Measurements from ENCODE around the gene RIN2. TPM values are rescaled to one million over a fixed set of nuclear protein-coding genes. Genes with fewer than 3 reads are reported as not detected.

RIN2 gene
- total and polyA plus RNA-seq, 9 of the 15 experiments (the other 6 are each of a cell fraction or from before 2014, with no cell fraction given), result 0.09 TPM; not detected in 8

GRCh38 chr20:19735446-19735845 lies 22.6 kb upstream of the RIN2 start:
- BruUV-seq (replicated peaks), result no TSS peak
- CTCF ChIA-PET (ENCODE audit: low intra/inter-chr PET ratio), result no interaction called here

GRCh38 chr20:19737025-19737424 lies 21.0 kb upstream of the RIN2 start:
- H2AFZ ChIP-seq (ENCODE audit: low read depth, low read length), result no peak overlapping the region
- no peaks in the 10 kb centered on the region for H3K79me2 ChIP-seq (ENCODE audit: control insufficient read depth, insufficient read depth, low read length)
- no peak overlapping the region for H3K4me2 ChIP-seq (ENCODE audit: insufficient read depth, low read length)
- no peak overlapping the region for H3K4me3 ChIP-seq
- no peaks in the 10 kb centered on the region for H3K9me1 ChIP-seq (ENCODE audit: control insufficient read depth, insufficient read depth, low read length)
- WGBS (ENCODE audit: insufficient coverage, low coverage, missing lambda C conversion rate), result 0% methylated on average over 4 of the region's 4 CpGs
- H3K9me3 ChIP-seq (replicated peaks; ENCODE audit: control insufficient read depth, insufficient read depth, low read depth, low read length), result no peaks in the 10 kb centered on the region
- H3K27ac ChIP-seq (ENCODE audit: extremely low read depth, low read depth, low read length), result no peak overlapping the region
- no peaks in the 10 kb centered on the region for H4K20me1 ChIP-seq (replicated peaks; ENCODE audit: control insufficient read depth, insufficient read depth, low read length)
- H3K27me3 ChIP-seq (ENCODE audit: control insufficient read depth in 2 of 2, insufficient read depth in 2 of 2, low read length in 2 of 2), result no peaks in the 10 kb centered on the region; a peak in 1 of 5 replicates
- POLR2A ChIA-PET, result no interaction called here
- CTCF ChIA-PET (ENCODE audit: low intra/inter-chr PET ratio), result no interaction called here
- no peaks in the 10 kb centered on the region for H3K36me3 ChIP-seq (ENCODE audit: control insufficient read depth, insufficient read depth, low read length)
- ATAC-seq, result no peak
- no peak for DNase-seq (ENCODE audit: extremely low read depth in 1 of 4, low spot score in 3 of 4)
- intact Hi-C loops (cut with micrococcal nuclease) (no loop called here), in situ Hi-C loops (cut with MboI) (no loop called here)
- FAIRE-seq, result no peak
- H3K9ac ChIP-seq (ENCODE audit: insufficient read depth in 1 of 2, low read depth in 2 of 2, low read length in 2 of 2), result no peak overlapping the region
- BruUV-seq (replicated peaks), result no TSS peak
- no peaks in the 10 kb centered on the region for H3K4me1 ChIP-seq (replicated peaks in 1 of 2; ENCODE audit: control insufficient read depth in 2 of 2, insufficient read depth in 2 of 2, low read length in 2 of 2)
- TF ChIP-seq PTTG1 (tag; IDR thresholded peaks at IDR 0.05; ENCODE audit: low read depth) (no peak), ZZZ3 (IDR thresholded peaks at IDR 0.05) (no peak), IRF2 (CRISPR knock-in tag; IDR thresholded peaks at IDR 0.05) (no peak), GATA2 (CRISPR knock-in tag; IDR thresholded peaks at IDR 0.05) (no peak), ZSCAN32 (CRISPR knock-in tag; IDR thresholded peaks at IDR 0.05) (no peak), ZNF764 (CRISPR knock-in tag; IDR thresholded peaks at IDR 0.05; ENCODE audit: low read depth) (no peak), MAZ (CRISPR knock-in tag; conservative IDR thresholded peaks at IDR 0.05 in 1 of 2, IDR thresholded peaks at IDR 0.05 in 1 of 2) (no peak), MYNN (IDR thresholded peaks at IDR 0.05) (no peak), MYNN (CRISPR knock-in tag; IDR thresholded peaks at IDR 0.05) (no peak), TAF15 (IDR thresholded peaks at IDR 0.05; ENCODE audit: low read depth, low read length) (no peak), RBM39 (optimal IDR thresholded peaks at IDR 0.05; ENCODE audit: low read depth, low read length) (no peak), SMAD1 (IDR thresholded peaks at IDR 0.05; ENCODE audit: low read depth, low read length, partially characterized antibody) (no peak), TFE3 (CRISPR knock-in tag; IDR thresholded peaks at IDR 0.05) (no peak), NCOA2 (IDR thresholded peaks at IDR 0.05; ENCODE audit: partially characterized antibody in 2 of 2) (no peak), L3MBTL2 (IDR thresholded peaks at IDR 0.05) (no peak)

More at GRCh38 chr20:19735446-19735845, 22.6 kb upstream of the RIN2 start:
- Histone ChIP-seq H3K4me1 (replicated peaks in 1 of 2; ENCODE audit: control insufficient read depth in 2 of 2, insufficient read depth in 2 of 2, low read length in 2 of 2) (no peaks in the 10 kb centered on the region), H2AFZ (ENCODE audit: low read depth, low read length) (no peak overlapping the region), H3K79me2 (ENCODE audit: control insufficient read depth, insufficient read depth, low read length) (no peaks in the 10 kb centered on the region), H4K20me1 (replicated peaks; ENCODE audit: control insufficient read depth, insufficient read depth, low read length) (no peaks in the 10 kb centered on the region), H3K9me1 (ENCODE audit: control insufficient read depth, insufficient read depth, low read length) (no peaks in the 10 kb centered on the region), H3K4me3 (no peak overlapping the region), H3K4me2 (ENCODE audit: insufficient read depth, low read length) (no peak overlapping the region), H3K27me3 (ENCODE audit: control insufficient read depth in 2 of 2, insufficient read depth in 2 of 2, low read length in 2 of 2) (no peaks in the 10 kb centered on the region; a peak in 1 of 5 replicates), H3K9ac (ENCODE audit: insufficient read depth in 1 of 2, low read depth in 2 of 2, low read length in 2 of 2) (no peak overlapping the region), H3K27ac (ENCODE audit: extremely low read depth, low read depth, low read length) (no peak overlapping the region), H3K36me3 (ENCODE audit: control insufficient read depth, insufficient read depth, low read length) (no peaks in the 10 kb centered on the region), H3K9me3 (replicated peaks; ENCODE audit: control insufficient read depth, insufficient read depth, low read depth, low read length) (no peaks in the 10 kb centered on the region)
- POLR2A ChIA-PET, result interaction anchor here (0.6 kb wide), 1 partner anchor 210 kb away, joined by 3 read pairs; no protein-coding TSS in a partner anchor
- DNase-seq (ENCODE audit: extremely low read depth in 1 of 4, low spot score in 3 of 4), result no peak
- TF ChIP-seq SOX6 (IDR thresholded peaks at IDR 0.05) (no peak), CC2D1A (IDR thresholded peaks at IDR 0.05) (no peak), CCNT2 (IDR thresholded peaks at IDR 0.05; ENCODE audit: borderline replicate concordance, extremely low read depth, insufficient read length, low read depth, low read length) (no peak), ETV1 (tag; conservative IDR thresholded peaks at IDR 0.05; ENCODE audit: low read depth) (no peak), HMG20B (CRISPR knock-in tag; IDR thresholded peaks at IDR 0.05) (no peak)
- in situ Hi-C loops (cut with MboI), result no loop called here
- intact Hi-C loops (cut with micrococcal nuclease), result no loop called here
- 0% methylated on average over 5 of the region's 6 CpGs for WGBS (ENCODE audit: insufficient coverage, low coverage, missing lambda C conversion rate)
- no peak for ATAC-seq
- no peak for FAIRE-seq
